NCI-H1048 (cell line): ENCODE measurements around the gene FAM72B.
"Not testable (repeated sequence)": the region's sequence is repeated elsewhere in the genome, so short reads cannot be mapped to it uniquely, and the experiment has no call there.

Experiments
- DNase-seq: peaks from one replicate; lab custom pipeline; 2025; lab: John Stamatoyannopoulos, UW

The FAM72B gene

DNA sequence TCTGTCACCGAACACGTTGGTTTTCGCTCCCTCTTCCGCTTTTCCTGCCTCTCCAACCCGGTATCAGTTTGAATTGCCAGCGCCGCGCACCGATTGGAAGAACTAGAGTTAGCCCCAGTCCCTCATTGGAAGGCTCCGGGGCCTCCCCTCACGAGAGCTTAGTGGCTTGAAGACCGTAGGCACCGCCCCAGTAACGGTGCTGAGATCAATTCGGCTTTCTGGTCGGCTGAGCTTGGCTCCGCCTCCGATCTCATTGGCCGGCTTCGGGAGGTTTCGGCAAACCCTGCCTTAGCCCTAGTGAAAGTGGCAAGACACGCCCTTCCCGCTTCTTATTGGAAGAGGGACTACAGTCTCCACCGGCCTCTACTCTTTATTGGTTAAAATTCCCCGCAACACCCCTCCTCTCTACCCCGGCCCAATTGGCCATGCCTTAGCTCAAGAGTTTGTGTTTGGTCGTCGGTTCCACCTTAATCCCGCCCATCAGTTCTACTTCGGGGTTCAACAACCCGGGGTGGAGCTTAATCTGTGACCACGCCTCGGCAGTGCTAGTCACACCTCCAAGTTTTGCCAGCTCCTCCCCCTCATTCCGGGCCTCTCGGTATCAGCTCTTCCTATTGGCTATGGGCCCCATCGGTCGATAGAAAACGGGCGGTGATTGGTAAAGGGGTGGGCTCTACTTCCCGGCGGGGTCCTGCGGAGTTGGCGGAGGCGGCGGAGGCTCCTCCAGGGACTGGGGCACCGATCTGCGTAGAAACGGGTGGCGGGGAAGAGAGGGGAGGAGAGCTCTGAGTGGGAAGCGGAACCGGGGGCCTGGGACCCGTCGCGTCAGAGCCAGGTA is at the start of gene FAM72B, which contains the start of gene SRGAP2C:
FAM72B (minus strand) TSS at position 51 of the 838 bp plus-strand sequence. CDS start 851 bp downstream, outside the sequence.
SRGAP2C (plus strand) TSS at position 686 of the 838 bp plus-strand sequence. CDS start 2,472 bp downstream, outside the sequence.
- peak; percentile 88 for DNase-seq

DNA sequence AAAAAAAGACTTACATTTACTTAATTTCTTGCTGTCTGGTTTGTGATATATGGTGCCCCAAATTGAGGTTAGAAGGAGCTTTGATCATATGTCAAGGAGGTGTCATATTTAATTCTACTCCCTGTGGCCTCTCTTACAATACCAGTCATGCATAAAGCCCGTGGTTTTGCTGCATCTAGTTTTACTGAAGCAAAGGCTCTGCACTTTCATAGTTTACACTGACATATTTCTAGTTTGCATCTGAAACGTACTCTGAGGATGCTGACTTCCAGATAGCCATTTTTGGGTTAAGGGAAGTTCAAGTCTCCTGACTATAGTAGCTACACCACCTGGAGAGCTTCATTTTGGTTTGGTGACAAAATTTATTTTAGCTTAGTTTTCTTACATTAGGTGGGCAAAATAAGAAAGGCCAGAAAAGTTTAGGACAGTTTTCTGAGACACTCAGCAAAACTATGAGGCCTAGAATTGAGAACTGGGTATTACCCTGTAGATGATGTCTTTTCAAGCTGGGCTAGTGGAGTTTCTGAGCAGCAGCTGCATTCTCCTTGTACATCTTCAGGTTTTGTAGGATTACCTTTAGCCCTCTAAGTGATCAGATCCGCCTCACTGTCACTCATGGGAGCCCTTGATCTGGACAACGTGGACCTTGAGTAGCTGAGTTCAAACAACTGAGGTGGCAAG is 48.4 kb upstream of the FAM72B start:
- DNase-seq: not testable (repeated sequence)

DNA sequence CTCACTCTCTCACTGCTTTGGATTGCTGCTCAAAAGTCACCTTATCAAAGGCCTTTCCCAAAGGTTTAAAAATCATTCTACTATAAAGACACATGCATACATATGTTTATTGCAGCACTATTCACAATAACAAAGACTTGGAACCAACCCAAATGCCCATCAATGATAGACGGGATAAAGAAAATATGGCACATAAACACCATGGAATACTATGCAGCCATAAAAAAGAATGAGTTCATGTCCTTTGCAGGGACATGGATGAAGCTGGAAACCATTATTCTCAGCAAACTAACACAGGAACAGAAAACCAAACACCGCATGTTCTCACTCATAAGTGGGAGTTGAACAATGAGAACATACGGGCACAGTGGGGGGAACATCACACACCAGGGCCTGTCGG is 46.5 kb upstream of the FAM72B start:
- DNase-seq: not testable (repeated sequence)

DNA sequence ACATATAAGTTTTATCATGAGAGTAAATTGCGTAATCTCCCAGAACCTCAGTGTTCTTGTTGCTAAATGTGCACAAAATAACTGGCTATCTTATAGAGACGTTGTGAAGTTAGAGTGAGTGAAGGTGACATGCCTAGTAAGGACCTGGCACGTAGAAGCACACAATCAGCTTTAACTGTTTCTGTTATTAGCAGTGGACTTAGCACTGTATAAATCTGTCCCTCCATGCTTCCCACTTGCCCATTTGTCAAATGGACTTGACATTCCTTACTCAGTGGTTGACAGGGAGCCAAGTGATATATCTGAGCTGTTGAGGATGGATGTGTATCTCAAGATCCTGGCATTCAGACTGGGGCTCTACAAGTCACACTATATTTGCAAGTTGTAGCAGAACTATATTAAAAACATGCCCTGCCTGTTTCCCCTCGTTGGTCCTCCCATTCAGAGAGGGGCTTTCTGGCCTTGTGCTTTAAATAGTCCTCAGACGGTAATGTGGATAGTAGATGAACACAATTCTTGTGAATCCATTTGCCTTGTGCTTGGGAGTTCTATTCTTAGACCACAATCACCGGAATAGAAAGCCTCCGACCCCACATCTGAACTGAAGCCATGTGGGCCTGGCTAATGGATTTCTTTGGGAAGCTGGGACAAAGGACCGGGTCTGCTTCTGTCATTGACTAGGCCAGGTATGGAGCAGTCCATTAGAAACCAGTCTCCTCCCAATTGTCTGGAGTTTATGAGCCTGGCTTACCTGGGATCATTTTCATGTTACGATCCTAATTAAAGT is 43.6 kb upstream of the FAM72B start:
- not testable (repeated sequence) for DNase-seq

DNA sequence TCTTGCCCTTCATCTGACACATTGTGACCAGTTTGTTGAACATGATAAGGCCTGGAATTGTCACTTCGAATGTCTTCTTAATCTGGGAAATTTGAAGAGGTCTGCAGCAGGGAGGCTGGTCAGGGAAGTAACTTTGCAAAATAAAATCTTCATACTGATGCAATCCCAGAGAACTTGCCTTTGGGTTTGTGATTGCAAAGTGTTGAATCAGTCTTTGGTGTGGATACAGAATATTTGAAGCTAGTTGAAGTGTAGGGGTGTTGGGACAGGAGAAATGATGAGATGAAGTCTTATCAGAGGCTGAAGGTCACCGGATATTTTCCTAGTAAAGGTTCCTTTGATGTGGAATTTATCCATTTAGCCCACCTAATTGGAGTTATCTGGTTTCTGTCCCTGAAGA is 42.8 kb upstream of the FAM72B start:
- DNase-seq: not testable (repeated sequence)

DNA sequence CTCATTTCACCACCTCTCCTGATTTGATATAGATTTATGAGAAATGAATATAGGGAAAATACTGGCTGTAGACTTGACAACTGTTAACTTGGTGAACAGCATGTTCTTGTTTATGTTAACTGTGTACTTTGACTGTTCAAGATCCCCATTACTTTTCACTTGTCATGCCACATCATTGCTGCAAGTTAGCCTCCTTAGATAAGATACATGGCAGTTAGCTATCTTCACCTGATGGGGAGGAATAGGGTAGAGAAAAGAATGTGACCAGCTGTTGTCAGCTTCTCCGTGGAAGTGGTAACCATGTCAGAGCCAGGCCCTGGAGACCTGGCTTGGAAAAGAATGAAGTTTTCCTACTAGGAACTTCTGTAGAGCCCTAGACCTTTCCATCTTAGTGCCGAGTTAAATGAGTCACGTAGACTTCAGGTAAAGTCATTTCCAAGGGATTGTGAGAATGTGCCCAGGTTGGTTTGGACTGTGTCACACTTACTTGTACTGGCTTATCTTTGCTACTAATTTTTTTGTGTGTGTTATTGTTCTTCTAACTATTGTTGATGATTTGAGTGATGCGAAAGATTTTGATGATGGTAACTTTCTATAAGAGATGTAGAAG is 42.3 kb upstream of the FAM72B start:
- DNase-seq: not testable (repeated sequence)

DNA sequence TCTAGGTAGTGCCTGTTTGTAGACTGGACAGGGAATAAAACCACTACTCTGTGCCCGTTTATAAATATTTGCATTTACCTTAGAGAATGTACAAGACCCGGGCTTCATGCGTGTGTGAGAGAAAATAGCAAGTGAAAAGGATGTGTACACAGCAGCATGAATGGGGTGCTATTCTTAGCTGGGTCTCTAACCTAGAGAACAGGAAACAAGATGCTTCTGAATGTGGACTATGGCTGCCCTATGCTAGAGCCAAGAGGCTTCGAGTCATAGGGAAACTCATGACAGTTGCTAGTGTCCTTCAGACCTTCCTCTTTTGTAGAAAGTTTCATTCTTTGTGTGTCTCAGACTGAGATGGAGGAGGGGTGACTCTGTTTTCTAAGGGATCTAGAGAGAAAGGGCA is 40.6 kb upstream of the FAM72B start:
- not testable (repeated sequence) for DNase-seq

DNA sequence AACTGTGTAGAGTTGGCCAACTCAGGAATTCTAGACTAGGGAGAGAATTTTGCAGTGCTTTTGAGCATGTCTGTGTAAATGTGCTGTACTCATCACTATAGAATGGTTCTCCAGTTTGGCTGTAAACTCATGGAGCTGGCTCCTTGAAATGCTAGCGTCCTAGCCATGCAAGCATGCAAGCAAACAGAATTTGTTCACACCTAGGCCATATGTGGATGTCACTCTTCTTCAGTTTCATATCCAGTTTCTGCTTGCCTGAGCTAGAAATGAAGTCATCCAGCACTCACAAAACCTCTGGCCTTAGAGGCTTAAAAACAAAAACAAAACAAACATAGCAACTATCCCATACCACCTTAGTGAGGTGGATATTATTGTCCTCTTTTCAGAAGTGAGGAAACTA is 37.6 kb upstream of the FAM72B start:
- DNase-seq: not testable (repeated sequence)

DNA sequence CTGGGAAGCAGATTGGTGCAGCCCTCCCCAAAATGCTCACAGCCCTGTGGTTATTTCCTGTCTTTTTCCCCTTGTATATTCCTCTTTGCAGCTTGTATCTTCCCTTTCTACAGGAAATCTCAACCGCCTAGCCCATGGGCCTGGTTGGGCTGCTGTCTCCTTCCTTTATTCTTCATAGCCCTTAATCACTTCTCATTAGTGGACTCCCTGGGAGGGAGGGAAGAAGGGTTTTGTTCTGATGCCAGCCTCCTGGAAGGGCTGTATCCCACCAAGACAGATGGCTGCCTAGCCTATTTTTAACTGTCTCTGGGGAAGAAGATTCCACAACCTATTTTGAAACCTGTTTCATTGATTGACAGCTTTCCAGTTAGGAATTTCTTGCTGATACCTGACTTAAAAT is 32.5 kb upstream of the FAM72B start:
- not testable (repeated sequence) for DNase-seq

DNA sequence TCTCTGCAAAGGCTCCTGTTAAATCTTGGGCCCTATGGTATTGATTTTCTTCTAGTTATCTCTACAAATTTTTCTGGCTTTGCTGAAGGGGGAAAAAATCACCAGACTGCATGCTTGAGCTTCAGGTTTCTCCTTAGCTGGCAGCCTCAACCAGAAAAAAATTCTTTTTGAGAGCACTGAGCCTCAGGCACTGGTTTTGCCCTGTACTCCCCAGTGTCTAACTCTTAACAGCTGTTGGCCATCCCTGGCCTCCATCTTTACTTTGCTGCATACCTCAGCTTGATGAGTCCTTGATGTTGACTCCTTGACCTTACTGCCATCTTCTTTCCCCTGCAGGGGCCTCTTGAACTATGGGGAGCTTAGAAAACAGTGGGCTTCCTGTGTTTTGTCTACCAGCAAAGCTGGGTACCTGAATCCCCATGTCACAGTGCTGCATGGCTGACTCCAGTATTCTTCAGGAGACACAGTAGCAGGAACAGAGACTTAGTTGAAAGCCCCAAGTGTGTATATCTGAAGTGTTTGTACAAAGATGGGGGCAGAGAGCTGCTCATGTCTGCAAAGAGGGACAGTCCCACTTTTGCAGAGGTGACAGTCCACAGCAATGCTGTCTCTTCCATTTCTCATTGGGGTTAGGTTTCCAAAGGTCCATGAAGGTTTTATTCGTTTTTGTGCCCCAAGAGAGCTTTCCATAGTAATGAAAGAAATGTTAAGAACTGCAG is 31.7 kb upstream of the FAM72B start:
- DNase-seq: not testable (repeated sequence)

DNA sequence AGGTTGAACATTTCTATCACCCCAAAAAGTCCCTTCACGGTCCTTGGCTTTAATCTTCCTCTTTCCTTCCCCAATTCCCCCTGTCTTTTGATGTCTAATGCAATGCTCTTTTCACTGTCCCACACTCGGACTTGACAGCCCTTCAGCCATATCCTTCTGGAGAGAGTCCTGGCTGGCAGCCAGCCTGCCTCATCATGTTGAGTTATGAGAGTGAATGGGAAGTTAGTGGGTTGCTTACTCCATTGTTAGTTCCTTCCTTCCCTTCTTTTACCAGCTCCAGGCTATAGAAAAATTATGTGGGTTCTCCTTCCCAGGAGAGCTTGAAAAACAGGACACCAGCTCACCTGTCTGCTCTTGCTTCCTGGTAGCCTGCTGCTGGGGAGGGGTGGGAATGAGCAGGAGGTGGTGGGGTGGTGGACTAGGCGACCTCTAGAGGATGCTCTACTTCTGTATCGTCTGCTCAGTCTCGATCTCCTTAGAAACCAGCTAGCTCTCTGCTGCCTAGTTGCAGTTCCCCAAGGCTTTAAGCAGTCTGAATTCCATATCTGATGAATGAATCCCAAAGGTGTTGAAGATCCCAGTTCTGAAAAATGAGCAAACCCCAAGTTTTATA is 30.5 kb upstream of the FAM72B start:
- DNase-seq: not testable (repeated sequence)

DNA sequence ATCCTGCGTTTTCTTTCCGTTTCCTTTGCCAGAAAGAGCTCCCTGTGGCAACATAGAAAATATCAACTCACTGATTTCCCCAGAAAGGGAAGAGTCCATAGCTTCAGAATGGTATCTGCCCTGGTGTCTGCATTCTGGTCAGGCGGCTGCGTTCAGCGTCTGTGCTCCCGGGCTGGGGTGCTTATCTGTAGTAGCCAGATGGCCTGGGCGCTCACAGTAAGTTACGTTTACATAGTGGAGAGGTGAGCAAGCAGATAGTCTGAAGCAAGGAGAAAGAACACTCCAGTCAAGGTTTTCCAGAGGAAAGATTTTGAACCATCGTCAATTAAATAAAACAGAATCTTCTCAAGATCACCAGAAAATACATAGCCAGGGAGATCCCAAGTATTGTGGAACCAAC is 29.4 kb upstream of the FAM72B start:
- DNase-seq: not testable (repeated sequence)

DNA sequence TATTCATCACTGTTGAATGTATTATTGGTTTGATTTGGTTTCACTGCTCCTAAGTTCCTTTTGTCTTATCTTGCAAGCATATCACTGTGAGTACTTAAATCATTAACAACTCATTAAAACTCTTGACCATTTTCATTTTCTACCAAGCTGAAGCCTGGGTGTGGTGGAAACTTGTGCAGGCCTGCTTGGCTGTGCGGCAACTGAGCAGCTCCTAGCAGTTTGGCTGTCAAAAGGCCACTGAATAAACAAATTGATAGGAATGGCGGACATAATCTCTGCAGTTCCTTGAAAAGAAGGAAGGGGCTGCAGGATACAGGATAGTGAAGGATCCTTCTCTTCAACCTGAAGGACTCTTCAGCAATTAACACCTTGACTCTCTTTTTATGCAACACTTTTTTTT is 26.6 kb upstream of the FAM72B start:
- not testable (repeated sequence) for DNase-seq

DNA sequence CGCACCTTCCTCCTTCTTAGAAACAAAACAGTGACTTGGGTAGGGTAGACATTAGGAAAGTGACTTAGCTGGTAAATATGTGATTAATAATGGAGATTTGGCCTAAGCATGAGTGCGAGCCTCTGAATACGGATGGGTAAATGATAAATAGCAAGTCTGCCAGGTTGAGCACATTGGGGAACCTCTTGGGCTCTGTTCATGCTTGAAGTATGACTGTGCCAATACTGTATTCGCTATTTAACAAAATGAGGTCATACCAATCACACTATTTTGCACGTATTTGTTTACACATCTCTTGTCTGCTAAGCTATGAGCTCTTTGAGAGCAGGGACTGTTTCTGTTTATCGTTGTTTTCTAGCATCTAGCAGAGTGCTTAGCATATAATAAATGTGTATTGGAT is 24.2 kb upstream of the FAM72B start:
- not testable (repeated sequence) for DNase-seq

DNA sequence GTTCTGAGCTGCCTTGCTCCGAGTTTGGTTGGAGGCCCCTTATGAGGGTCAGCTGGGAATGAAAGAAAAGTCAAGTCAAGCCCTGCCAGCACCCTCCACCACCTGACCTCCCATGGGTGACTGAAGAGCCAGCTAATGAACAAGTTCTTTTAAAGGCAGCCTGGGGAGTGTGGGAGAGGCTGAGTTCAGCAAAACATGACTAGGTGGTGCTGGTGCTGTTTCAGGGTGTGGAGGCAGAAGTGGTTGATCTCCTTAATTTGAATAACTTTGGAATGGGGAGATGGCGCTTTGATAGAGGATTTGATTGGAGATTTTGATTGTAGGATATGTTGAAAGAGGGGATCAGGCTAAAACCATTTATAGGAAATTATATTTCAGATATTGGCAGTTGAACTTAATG is 23.2 kb upstream of the FAM72B start:
- DNase-seq: not testable (repeated sequence)

DNA sequence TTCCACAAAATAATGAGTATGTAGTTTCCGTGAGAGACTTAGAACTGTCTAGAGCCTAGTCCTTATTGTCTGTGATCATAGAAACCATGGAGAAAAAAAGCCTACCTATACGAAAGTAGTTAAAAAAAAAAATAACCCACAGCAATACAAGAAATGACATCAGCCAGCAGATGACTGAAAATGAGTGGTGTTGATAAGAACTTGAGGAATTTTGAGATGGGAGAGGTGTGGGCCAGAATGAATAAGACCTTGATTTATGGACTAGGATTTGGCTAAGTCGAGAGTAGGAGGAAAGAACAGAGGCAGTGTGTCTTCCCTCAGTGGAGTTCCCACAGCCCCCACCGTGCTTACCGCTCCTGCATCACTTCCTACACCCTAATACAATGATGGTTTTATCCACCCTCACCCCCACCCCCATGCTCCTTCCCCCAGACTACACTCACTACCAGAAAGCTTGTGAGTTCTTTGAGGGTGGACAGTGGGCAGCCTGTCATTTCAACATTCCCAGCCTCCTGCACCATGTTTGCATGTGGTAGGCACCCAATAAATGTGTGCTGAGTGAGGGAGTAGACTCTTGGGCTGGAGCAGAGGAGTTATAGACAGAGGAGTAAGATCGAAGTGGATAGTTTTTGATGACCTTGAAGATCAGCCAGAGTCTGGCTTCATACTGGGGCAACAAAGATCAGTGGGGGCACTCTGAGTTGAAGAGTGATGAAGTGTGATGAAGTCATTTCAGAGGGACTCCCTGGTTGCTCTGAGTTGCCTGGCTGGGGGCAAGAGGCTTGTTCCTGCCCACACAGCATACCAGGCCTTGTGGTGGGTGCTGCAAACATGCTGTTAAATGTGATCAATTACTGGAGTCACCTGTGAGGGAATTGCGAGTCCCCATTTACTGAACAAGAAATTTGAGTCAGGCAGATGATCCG is 21.9 kb upstream of the FAM72B start:
- not testable (repeated sequence) for DNase-seq

DNA sequence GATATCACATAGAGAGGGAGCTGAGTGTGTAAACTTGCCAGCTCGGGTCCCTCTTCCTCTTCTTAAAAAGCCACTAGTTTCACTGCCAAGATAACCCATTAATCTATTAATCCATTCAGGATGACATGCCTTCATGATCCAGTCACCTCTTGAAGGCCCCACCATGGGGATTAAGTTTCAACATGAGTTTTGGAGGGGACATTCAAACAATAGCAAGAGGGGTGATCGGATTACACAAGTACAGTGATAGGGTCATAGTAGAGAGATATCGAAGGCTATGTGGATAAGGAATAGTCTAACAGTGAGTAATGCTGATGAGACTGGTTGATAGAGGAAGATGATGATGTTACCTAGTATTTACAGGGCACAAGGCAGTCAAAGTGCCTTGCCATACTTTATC is 18.8 kb upstream of the FAM72B start:
- DNase-seq: not testable (repeated sequence)

DNA sequence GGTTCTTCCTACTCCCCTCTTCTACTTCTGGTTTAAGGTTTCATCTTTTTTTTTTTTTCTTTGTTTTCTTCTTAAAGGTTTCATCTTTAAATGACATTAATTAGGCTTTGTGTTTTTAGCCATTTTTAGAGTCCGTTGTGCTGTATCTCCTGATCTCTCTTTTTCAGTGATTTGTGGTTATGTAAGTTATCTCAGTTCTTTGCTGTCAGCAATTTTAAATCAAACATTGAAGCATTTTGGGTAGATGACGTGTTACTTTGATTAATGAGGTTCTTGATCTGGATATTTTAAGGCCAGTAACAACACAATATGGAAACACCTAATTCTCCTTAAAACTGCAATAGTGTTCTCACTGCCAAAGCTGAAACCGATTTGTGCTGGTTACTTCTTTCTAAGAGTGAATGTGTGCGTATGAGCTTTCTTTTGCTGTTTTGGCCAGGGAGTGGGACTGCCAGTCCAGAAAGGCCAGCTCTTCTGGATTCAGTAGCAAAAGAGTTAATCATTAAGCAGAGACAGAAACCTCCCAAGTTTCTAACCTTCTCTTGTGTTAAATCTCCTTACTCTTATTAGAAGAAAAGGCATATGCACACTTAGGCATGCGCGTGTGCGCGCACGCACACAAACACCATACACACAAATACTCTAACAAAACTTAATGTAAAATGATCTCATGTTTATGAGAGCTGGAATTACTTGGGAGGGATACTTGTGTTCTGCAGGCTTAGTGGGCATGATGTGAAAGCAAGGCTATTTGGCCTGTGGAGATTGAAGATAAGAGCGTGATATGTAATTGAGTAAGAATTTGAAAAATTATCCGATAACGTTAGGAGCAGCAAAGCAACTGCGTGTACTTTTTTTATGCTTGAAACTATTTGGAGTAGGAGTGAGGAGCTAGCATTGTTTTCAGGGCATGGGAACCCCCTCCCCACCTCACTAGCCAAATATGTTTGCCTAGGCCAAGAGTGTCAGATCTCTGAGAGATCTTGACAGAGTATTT is 17.1 kb upstream of the FAM72B start:
- DNase-seq: not testable (repeated sequence)
